Measurements from ENCODE around the gene TCP1. TPM values are rescaled to one million over a fixed set of nuclear protein-coding genes. Genes with fewer than 3 reads are reported as not detected.

The TCP1 gene
- total and polyA plus RNA-seq, 9 of the 15 experiments (the other 6 are each of a cell fraction or from before 2014, with no cell fraction given), result 331 to 801 (median 645) TPM

DNA sequence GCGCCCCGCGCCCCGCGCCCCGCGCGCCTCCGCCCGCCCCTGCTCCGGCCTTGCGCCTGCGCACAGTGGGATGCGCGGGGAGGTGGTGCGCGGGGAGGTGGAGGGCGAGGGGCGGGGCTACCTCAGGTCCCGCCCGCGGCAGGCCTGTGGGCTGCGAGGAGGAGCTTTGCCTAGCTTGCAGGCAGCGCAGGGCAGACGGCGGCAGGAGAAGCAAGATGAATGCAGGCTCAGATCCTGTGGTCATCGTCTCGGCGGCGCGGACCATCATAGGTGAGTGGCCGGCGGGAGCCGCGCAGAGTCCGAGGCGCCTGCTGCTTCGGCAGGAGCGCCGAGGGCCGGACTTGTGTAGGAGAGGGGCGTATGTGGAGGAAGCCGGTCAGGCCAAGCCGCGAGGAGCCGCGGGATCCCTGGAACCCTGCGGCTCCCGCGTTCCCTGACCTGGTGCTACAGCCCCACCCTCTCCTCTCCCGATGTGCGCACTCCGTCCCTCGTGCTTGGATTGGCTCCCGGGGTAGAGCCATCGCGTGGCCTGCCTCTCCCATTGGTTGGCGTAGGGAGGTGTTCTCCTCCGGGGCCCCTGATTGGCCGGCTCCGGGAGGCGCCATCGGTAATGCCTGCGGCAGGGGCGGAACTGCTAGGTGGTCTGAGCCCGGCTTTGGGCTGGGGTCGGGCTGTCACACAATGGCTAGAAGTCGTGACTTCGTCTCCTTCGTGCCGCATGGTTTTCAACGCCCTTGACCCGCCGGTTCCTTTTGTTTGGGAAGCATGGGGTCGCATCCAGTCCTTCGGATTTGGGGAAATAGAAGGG, 27.3 kb downstream of the TCP1 start, which contains the start of gene ACAT2 (continued):
- TF ChIP-seq ZHX1 (conservative IDR thresholded peaks at IDR 0.05; ENCODE audit: low read length) (no peak), E2F5 (CRISPR knock-in tag; IDR thresholded peaks at IDR 0.05) (no peak), PYGO2 (tag; IDR thresholded peaks at IDR 0.05) (no peak), ZNF76 (CRISPR knock-in tag; IDR thresholded peaks at IDR 0.05; ENCODE audit: borderline replicate concordance) (no peak), ZFP1 (CRISPR knock-in tag; IDR thresholded peaks at IDR 0.05) (no peak), ZNF668 (CRISPR knock-in tag; IDR thresholded peaks at IDR 0.05) (no peak), SRSF3 (IDR thresholded peaks at IDR 0.05; ENCODE audit: insufficient read depth, low read length) (no peak), BACH1 (tag; IDR thresholded peaks at IDR 0.05) (no peak), ZNF24 (IDR thresholded peaks at IDR 0.05) (no peak), PURB (CRISPR knock-in tag; IDR thresholded peaks at IDR 0.05; ENCODE audit: low read depth) (no peak), MLLT1 (IDR thresholded peaks at IDR 0.05) (peak; percentile 73 to 77; a peak in 3 of 4 replicates), ELF1 (tag; IDR thresholded peaks at IDR 0.05) (no peak), SAFB (IDR thresholded peaks at IDR 0.05; ENCODE audit: borderline replicate concordance, low read depth, low read length) (0 out of 2 replicates have a peak, but pooled peaks have one; percentile 18), PHF20 (IDR thresholded peaks at IDR 0.05; ENCODE audit: partially characterized antibody) (no peak)
- TF ChIP-seq, protein P1, sequence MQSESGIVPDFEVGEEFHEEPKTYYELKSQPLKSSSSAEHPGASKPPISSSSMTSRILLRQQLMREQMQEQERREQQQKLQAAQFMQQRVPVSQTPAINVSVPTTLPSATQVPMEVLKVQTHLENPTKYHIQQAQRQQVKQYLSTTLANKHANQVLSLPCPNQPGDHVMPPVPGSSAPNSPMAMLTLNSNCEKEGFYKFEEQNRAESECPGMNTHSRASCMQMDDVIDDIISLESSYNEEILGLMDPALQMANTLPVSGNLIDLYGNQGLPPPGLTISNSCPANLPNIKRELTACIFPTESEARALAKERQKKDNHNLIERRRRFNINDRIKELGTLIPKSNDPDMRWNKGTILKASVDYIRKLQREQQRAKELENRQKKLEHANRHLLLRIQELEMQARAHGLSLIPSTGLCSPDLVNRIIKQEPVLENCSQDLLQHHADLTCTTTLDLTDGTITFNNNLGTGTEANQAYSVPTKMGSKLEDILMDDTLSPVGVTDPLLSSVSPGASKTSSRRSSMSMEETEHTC (IDR thresholded peaks at IDR 0.05), result no peak
- TF ChIP-seq, protein P2, sequence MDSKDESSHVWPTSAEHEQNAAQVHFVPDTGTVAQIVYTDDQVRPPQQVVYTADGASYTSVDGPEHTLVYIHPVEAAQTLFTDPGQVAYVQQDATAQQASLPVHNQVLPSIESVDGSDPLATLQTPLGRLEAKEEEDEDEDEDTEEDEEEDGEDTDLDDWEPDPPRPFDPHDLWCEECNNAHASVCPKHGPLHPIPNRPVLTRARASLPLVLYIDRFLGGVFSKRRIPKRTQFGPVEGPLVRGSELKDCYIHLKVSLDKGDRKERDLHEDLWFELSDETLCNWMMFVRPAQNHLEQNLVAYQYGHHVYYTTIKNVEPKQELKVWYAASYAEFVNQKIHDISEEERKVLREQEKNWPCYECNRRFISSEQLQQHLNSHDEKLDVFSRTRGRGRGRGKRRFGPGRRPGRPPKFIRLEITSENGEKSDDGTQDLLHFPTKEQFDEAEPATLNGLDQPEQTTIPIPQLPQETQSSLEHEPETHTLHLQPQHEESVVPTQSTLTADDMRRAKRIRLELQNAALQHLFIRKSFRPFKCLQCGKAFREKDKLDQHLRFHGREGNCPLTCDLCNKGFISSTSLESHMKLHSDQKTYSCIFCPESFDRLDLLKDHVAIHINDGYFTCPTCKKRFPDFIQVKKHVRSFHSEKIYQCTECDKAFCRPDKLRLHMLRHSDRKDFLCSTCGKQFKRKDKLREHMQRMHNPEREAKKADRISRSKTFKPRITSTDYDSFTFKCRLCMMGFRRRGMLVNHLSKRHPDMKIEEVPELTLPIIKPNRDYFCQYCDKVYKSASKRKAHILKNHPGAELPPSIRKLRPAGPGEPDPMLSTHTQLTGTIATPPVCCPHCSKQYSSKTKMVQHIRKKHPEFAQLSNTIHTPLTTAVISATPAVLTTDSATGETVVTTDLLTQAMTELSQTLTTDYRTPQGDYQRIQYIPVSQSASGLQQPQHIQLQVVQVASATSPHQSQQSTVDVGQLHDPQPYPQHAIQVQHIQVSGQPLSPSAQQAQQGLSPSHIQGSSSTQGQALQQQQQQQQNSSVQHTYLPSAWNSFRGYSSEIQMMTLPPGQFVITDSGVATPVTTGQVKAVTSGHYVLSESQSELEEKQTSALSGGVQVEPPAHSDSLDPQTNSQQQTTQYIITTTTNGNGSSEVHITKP (IDR thresholded peaks at IDR 0.05; ENCODE audit: partially characterized antibody), result peak; percentile 98

Data from K562 (cell line).